ENCODE results near the gene CFAP77. TPM values are rescaled to one million over a fixed set of nuclear protein-coding genes. Genes with fewer than 3 reads are reported as not detected.

Gene CFAP77
- total and polyA plus RNA-seq, 2 of the 4 experiments (the other 2 are of a cell fraction): not detected

DNA sequence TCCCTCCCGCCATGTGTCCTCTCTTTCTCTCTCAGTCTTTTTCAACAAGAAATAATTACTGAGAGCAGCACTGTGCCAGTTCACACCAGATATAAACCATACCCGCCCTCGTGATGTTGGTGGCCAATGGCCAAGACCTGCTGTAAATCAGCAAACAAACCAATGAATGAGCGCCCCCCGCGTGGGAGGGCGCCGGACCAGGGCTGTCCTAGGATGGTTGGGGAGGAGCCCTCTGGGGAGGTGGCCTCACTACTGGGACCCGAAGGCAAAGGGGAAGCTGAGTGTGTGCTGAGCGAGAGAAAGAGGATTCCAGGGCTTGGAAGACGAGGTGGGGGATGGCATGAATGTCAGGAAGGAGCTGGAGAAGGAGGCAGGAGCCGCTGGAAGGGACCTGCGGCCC, 121.2 kb downstream of the CFAP77 start:
- CTCF ChIA-PET: no interaction called here
- no peaks in the 10 kb centered on the region for H3K36me3 ChIP-seq (ENCODE audit: control insufficient read depth, insufficient read depth, low read length)
- intact Hi-C loops (cut with micrococcal nuclease) (no loop called here), dilution Hi-C loops (cut with HindIII; ENCODE audit: low sequenced_read_pairs, unreplicated experiment) (no loop called here), in situ Hi-C loops (cut with MboI; ENCODE audit: low sequenced_read_pairs) (no loop called here)
- no peak overlapping the region for H3K4me2 ChIP-seq (ENCODE audit: low read depth, low read length)
- H2BK20ac ChIP-seq (ENCODE audit: low read depth, low read length): no peak overlapping the region
- H2BK120ac ChIP-seq (ENCODE audit: low read depth, low read length): no peak overlapping the region
- POLR2A ChIA-PET (ENCODE audit: unreplicated experiment): no interaction called here
- no peaks in the 10 kb centered on the region for H3K4me1 ChIP-seq (ENCODE audit: control insufficient read depth, insufficient read depth, low read length)
- no peak overlapping the region for H3K9ac ChIP-seq (ENCODE audit: low read depth, low read length)
- no peak overlapping the region for H4K8ac ChIP-seq (ENCODE audit: low read depth in 2 of 2, low read length in 2 of 2)
- no peak overlapping the region for H2BK5ac ChIP-seq (ENCODE audit: low read depth, low read length, poor library complexity, severe bottlenecking)
- DNase-seq (no peak), ATAC-seq (ENCODE audit: low read depth) (no peak)
- H3K27ac ChIP-seq (ENCODE audit: insufficient read depth, low read length): no peak overlapping the region
- no peaks in the 10 kb centered on the region for H3K79me1 ChIP-seq (ENCODE audit: low read depth in 1 of 2, low read length in 2 of 2)
- H4K5ac ChIP-seq (ENCODE audit: low read depth, low read length): no peak overlapping the region
- H3K23ac ChIP-seq (ENCODE audit: low read depth, low read length): no peak overlapping the region
- H3K9me3 ChIP-seq (ENCODE audit: control insufficient read depth, insufficient read depth, low read length): peaks cover 5% of the 10 kb centered on the region; the same call in 1 of the 2 replicates
- no peak overlapping the region for H2AK9ac ChIP-seq (replicated peaks; ENCODE audit: low read depth, low read length, poor library complexity)
- no peak overlapping the region for H3K14ac ChIP-seq (replicated peaks; ENCODE audit: low read depth, low read length)
- no peak overlapping the region for H3K18ac ChIP-seq (ENCODE audit: low read depth, low read length)
- 16% methylated on average over 9 of the region's 13 CpGs; no CpG with 5 or more reads in 1 of the 2 experiments for WGBS, 2 experiments (ENCODE audit: extremely low coverage in 2 of 2, insufficient read length in 1 of 2)
- H3K27me3 ChIP-seq (ENCODE audit: control insufficient read depth, insufficient read depth, low read length): peaks cover 16% of the 10 kb centered on the region
- H2AK5ac ChIP-seq (ENCODE audit: low read depth, low read length): no peak overlapping the region
- H3K4ac ChIP-seq (ENCODE audit: low read depth, low read length): no peak overlapping the region
- no peak overlapping the region for H2BK15ac ChIP-seq (ENCODE audit: low read depth, low read length)
- no peaks in the 10 kb centered on the region for H4K20me1 ChIP-seq (ENCODE audit: insufficient read depth, low read length)
- H3K56ac ChIP-seq (ENCODE audit: extremely low read depth, insufficient read depth, low read length): no peak overlapping the region
- TF ChIP-seq RAD21 (IDR thresholded peaks at IDR 0.05; ENCODE audit: low read length) (no peak), RFX5 (IDR thresholded peaks at IDR 0.05; ENCODE audit: low read depth, low read length) (no peak), CHD1 (IDR thresholded peaks at IDR 0.05; ENCODE audit: low read depth, low read length) (no peak), NFE2L2 (IDR thresholded peaks at IDR 0.05; ENCODE audit: low read depth, low read length) (no peak), MAFK (IDR thresholded peaks at IDR 0.05; ENCODE audit: low read depth, low read length) (no peak), BHLHE40 (IDR thresholded peaks at IDR 0.05; ENCODE audit: low read depth, low read length) (no peak), CEBPB (IDR thresholded peaks at IDR 0.05; ENCODE audit: low read depth, low read length) (no peak), SMC3 (IDR thresholded peaks at IDR 0.05; ENCODE audit: low read depth, low read length) (no peak), MAZ (IDR thresholded peaks at IDR 0.05; ENCODE audit: borderline replicate concordance, low read depth, low read length) (no peak), RCOR1 (IDR thresholded peaks at IDR 0.05; ENCODE audit: insufficient replicate concordance, low read length) (no peak), POLR2A (IDR thresholded peaks at IDR 0.05; ENCODE audit: low read depth, low read length) (no peak)
- TF ChIP-seq, protein P1, sequence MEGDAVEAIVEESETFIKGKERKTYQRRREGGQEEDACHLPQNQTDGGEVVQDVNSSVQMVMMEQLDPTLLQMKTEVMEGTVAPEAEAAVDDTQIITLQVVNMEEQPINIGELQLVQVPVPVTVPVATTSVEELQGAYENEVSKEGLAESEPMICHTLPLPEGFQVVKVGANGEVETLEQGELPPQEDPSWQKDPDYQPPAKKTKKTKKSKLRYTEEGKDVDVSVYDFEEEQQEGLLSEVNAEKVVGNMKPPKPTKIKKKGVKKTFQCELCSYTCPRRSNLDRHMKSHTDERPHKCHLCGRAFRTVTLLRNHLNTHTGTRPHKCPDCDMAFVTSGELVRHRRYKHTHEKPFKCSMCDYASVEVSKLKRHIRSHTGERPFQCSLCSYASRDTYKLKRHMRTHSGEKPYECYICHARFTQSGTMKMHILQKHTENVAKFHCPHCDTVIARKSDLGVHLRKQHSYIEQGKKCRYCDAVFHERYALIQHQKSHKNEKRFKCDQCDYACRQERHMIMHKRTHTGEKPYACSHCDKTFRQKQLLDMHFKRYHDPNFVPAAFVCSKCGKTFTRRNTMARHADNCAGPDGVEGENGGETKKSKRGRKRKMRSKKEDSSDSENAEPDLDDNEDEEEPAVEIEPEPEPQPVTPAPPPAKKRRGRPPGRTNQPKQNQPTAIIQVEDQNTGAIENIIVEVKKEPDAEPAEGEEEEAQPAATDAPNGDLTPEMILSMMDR (conservative IDR thresholded peaks at IDR 0.05; ENCODE audit: low read depth, low read length): no peak
- TF ChIP-seq, protein P2, sequence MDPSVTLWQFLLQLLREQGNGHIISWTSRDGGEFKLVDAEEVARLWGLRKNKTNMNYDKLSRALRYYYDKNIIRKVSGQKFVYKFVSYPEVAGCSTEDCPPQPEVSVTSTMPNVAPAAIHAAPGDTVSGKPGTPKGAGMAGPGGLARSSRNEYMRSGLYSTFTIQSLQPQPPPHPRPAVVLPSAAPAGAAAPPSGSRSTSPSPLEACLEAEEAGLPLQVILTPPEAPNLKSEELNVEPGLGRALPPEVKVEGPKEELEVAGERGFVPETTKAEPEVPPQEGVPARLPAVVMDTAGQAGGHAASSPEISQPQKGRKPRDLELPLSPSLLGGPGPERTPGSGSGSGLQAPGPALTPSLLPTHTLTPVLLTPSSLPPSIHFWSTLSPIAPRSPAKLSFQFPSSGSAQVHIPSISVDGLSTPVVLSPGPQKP (IDR thresholded peaks at IDR 0.05; ENCODE audit: borderline replicate concordance, low read depth, low read length): no peak
- no TSS peak for BruUV-seq (replicated peaks)
- H3K4me3 ChIP-seq (ENCODE audit: insufficient read depth, low read depth, low read length): no peak overlapping the region
- H3K9me1 ChIP-seq (ENCODE audit: insufficient read depth, low read length): no peaks in the 10 kb centered on the region
- H4K91ac ChIP-seq (ENCODE audit: insufficient read depth, low read depth, low read length): no peak overlapping the region
- H2AFZ ChIP-seq (replicated peaks; ENCODE audit: low read length, poor library complexity): no peak overlapping the region
